GM19397 (cell line): ENCODE results near the gene HS6ST3.

Experiments
- ATAC-seq: cut with Tn5 transposase; IDR thresholded peaks from one replicate; pipeline ENCODE4 v1.9.1; 2021; ENCODE audit warnings: mild to moderate bottlenecking, moderate library complexity; ENCODE audit not compliant: unreplicated experiment

HS6ST3 gene

DNA sequence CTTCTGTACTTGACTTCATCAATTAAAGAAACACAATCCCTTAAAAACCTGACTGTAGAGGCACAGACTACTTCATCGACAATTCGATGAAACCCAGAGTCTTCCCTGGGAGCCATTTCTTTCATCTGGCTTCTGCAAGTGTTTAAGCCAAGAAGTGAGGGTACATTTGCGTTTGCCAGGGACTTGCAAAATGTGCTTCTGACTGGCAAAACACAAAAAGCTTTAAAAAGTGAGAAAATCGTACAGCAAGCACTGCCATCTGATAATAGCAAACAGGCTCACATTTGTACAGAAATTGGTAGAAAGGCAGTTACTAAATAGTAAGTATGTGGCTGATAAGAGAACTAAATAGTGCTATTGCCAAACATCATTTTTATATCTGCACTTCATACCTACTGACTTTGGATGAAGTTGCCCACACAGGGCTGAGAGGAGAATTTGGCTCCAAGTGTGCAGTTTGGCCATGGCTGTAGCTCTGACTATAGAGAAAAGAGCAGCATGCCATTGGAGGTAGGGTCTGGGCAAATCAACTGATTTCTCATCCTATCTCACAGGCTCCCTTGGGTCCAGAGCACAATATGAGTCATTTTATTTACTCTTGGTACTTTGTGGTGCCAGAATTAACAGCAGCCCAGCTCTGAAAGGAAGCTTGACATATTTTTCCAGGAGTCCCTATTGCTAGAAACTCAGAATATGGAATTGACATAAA lies 546.2 kb downstream of the HS6ST3 start:
- ATAC-seq = no peak

- ATAC-seq = no peak
These were observed 547.1 kb downstream of the HS6ST3 start for GRCh38 chr13:96637039-96637438.

- ATAC-seq = no peak
These were observed 556.2 kb downstream of the HS6ST3 start for GRCh38 chr13:96646101-96646500.

- no peak for ATAC-seq
These were observed 556.8 kb downstream of the HS6ST3 start for GRCh38 chr13:96646515-96647211.

GRCh38 chr13:96650301-96650886 lies 560.5 kb downstream of the HS6ST3 start:
- ATAC-seq = no peak

DNA sequence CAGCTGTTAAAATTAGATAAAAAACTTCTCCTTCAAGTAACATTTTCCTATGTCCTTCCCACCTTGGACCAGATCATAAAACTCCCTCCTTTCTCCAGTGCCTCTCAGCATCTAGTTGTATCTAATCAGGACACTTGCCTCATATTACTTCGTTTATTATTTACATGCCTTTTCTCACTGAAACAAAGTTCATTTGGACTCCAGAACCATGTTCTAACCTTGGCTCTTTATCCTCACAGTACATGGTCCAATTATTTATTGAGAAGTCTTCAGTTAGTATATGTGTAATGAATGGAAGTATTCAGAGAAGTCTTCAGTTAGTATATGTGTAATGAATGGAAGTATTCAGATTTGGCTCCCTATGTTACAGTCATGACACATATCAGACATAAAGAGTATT lies 561.7 kb downstream of the HS6ST3 start:
- no peak for ATAC-seq

DNA sequence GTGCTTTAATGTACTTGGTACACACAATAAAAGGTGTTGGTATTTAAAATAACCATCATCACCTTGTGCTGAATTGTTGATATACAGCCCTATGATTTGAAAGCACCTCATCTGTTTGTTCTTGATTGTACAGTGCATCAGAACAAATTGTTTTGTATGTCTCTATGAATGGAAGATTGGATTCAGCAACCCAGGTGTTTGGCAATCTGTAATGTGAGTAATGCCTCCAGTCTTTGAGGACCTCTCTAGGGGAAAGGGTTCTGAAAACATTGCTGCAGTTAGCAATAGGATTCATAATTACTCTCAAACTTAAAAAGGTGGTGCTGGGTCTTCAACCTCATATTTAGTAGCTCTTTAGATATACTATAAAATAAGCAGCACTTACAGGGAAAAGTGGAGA lies 562.6 kb downstream of the HS6ST3 start:
- ATAC-seq = no peak

DNA sequence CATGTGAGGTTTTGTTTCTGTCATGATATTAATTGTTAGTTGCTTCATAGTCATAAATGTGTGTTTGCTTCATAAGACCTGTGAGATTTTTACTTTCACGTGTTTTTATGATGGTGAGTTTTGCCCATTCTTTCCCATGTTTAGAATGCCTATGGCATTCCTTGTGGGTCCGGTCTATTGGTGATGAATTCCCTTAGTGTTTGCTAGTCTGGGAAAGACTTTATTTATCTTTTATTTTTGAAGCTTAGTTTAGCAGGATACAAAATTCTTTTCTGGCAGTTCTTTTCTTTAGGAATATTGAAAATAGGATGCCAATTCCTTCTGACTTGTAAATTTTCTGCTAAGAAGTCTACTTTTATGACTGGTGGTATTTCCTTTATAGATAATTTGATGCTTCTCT lies 571.7 kb downstream of the HS6ST3 start:
- no peak for ATAC-seq

DNA sequence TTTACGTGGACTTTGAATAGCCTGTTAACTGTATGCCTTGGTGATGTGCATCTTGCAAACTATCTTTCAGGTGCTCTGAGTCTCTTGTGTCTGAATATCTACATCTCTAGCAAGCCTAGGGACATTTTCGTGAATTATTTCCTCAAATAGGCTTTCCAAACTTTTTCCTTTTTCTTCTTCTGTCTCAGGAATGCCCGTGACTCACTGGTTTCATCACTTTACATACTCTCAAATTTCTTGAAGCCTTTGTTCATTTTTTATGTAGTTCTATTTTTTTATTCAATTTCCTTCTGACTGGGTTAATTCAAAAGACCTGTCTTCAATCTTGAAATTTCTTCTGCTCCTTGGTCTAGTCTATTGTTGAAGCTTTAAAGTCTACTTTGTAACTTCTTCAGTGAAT lies 572.1 kb downstream of the HS6ST3 start:
- ATAC-seq = no peak

DNA sequence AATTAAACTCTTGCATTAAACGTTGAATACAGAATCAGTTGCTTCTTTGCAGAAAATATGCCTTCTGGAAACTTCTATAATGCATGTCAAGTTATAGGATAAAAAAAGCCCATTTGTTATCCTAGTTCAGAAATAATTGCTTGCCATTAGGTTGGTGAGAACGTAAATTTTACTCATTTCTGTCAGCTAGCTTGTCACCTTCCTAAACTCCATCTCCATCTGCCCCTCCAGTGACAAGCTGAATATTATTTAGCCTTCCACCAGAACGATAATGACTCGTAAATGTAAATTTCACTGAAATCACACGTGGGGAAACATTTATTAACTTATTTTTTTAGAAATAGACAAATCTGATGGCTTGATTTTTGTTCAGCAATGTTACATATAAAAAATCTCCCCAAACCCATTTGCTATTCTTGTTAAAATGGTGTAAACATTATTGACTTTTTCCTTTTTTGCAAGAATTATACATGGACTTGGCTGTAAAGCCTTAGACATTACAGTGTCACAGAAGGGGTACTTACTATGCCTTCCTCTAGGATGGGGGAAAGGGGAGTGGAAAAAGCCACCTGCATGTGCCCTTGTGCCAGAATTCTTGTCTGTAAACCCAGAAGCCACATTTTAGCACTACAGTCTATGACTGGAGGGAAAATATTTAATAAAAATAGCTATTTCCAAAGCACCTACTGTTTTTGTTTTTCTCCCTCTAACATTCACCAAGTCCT lies 577.5 kb downstream of the HS6ST3 start:
- ATAC-seq = no peak

DNA sequence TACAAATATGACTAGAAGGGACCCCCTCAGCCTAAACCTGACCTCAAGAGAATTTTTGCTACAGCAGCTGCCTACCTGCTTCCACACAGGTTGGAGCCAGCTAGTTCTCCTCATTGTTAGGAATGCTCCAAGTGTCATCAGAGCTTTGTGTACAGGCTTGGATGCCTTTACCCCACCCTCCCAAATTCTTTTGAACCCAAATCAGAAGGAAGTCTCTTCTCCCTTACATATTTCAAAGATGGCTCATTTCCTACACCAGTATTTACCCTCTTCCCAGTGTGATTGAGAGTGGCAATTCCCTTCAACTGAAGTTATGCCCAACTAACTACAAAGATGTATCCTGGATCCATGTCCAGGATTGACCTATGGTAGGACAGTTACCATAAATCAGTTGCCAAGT lies 581.2 kb downstream of the HS6ST3 start:
- no peak for ATAC-seq

- ATAC-seq = no peak
These were observed 582.1 kb downstream of the HS6ST3 start for GRCh38 chr13:96672016-96672415.

GRCh38 chr13:96673825-96674224 lies 583.9 kb downstream of the HS6ST3 start:
- ATAC-seq = no peak

DNA sequence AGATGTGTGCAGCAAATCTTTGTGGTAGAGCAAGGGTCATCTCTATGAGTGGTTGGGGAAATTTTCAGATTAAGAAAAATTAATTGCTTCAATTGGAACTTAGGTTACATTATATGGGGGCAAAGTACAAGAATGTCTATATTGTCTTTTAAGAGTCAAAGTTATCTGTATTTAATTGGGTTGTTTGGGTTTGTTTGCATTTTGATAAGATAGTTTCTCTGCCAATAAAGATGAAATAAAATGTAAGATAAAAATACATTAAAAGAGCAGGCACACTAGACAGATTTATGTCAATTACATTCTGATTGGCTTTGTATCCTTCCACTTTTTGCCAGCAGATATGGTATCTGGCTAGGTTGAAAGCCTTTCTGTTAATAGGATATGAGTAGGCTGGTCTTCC lies 587.1 kb downstream of the HS6ST3 start:
- no peak for ATAC-seq

DNA sequence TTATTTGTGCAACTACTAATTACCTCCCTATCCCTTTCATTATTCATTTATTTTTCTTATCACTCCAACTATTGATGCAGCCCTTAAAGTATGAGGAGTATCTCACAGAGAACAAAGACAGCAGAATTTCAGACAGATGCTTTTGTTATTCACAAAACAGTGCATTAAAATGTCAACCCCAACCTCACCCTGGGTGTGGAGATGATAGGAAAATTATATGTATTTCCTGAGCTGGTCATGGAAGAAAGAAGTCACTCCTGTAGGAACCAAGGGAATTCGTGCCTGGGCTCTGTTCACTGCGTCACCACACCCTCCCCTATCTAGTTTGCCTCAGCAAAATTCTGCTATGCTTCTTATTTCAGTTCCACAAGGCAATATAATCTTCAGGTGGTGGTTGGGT lies 588.9 kb downstream of the HS6ST3 start:
- ATAC-seq = no peak

DNA sequence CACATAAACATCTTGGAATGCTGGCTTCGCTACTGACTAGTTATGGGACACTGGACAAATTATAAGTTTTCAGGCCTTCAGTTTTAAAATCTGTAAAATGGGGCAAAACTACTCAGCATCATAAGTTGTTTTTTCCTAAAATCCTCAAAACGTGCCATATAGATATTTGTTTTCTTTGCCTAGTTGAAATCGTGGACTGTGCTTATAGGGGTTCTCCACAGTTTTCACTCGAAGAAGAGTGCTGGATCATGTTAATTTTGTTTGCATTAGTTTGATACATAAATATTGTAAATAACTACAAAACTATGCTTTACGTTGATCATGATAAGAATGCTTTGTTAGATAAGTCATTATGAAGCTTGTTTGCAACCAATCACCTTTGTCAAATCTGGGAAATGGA lies 591.0 kb downstream of the HS6ST3 start:
- no peak for ATAC-seq

DNA sequence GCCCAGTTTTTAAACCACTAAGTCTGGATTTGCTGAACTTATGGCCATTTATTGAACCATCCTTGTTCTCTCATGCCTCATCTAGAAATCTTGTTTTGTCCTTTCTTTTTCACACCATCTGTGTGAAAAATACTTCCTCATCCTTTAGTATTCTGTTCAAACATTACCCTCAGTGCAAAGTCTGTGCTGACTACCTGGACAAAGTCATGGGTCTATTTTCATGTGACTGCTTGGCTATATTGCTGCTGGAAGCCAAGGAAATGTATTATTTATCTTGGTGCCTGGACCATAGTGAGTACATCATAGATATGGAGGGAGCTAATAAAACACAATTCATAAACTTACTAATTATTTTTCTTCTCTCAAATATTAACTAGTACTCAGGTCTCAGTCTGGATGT lies 591.9 kb downstream of the HS6ST3 start:
- no peak for ATAC-seq

GRCh38 chr13:96684469-96684868 lies 594.6 kb downstream of the HS6ST3 start:
- ATAC-seq = no peak

- no peak for ATAC-seq
These were observed 595.0 kb downstream of the HS6ST3 start for GRCh38 chr13:96684907-96685306.

GRCh38 chr13:96686286-96686685 lies 596.4 kb downstream of the HS6ST3 start:
- ATAC-seq = no peak

GRCh38 chr13:96687191-96687590 lies 597.3 kb downstream of the HS6ST3 start:
- ATAC-seq = no peak

DNA sequence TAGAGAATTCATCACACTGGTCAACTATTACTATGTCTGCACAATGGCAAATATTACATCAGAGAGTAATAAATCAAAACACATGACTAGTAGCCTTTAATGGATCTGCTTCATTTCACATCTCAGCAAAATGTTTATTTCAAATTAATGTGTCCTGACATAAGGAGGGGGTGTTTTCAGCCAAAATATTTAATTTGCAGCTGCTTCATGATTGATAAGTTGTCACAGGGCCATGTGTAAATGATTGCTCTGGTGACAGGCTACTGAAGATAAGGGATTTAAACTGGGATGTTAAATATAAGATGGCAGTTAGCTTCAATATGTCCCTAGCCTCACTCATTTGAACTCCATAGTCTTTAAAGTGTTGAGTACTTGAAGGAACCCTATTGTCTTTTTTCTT lies 601.1 kb downstream of the HS6ST3 start:
- ATAC-seq = no peak
